A549 treated with GW870086 at 1 μM for 4 hours (cell line): ENCODE data around the gene ZNF680. TPM values are rescaled to one million over a fixed set of nuclear protein-coding genes. Genes with fewer than 3 reads are reported as not detected.

ENCODE experiments used
- total RNA-seq: library from RNA; stranded (reverse); fragments of 200-300 nt; extraction: Qiagen RNA extraction; gene quantifications from 5 replicates; pipeline ENCODE4 v1.2.3, GENCODE V29; 2022; ENCODE audit warnings: low read depth

The ZNF680 gene
- 1.2 to 2.6 TPM (median 2.3 TPM) in 5 replicates for total RNA-seq

GRCh38 chr7:64562626-64563278 lies at the start of gene ZNF680:
Gene ZNF680 (minus strand): TSS chr7:64563071. CDS start chr7:64562954, 117 bp downstream.

Other genes with a start within 250 kb of the ZNF680 start
- 0.02 to 0.23 TPM in 2 of 5 replicates, not detected in the others for gene ZNF736, start 249.1 kb downstream of the ZNF680 start, total RNA-seq
- 1.7 to 3.5 TPM (median 2.4 TPM) in 5 replicates for gene ZNF107, start 103.1 kb upstream of the ZNF680 start, total RNA-seq
- 2.7 to 3.9 TPM (median 2.9 TPM) in 5 replicates for gene ZNF138, start 231.4 kb upstream of the ZNF680 start, total RNA-seq